Middle frontal gyrus (tissue), 1 donor: ENCODE measurements around the gene MBIP.

Source experiments
- DNase-seq: peaks from one replicate; pipeline ENCODE4 v3.0.0-alpha.2; 2015; ENCODE audit warnings: low spot score; ENCODE audit errors: extremely low spot score

Gene MBIP

GRCh38 chr14:36264595-36264994 is 55.8 kb downstream of the MBIP start:
- DNase-seq, result no peak

GRCh38 chr14:36264107-36264506 is 56.3 kb downstream of the MBIP start:
- no peak for DNase-seq

- no peak for DNase-seq
Measured at GRCh38 chr14:36260970-36261640, 59.3 kb downstream of the MBIP start.

GRCh38 chr14:36258241-36258640 is 62.2 kb downstream of the MBIP start:
- DNase-seq, result no peak

GRCh38 chr14:36256126-36256801 is 64.2 kb downstream of the MBIP start:
- DNase-seq, result no peak

GRCh38 chr14:36254020-36254624 is 66.3 kb downstream of the MBIP start:
- DNase-seq, result no peak
